Lower lobe of right lung (tissue), 2 donors: ENCODE measurements around the gene SOBP. TPM values are rescaled to one million over a fixed set of nuclear protein-coding genes. Genes with fewer than 3 reads are reported as not detected.

Experiments used
- ATAC-seq, 2 donors: fragments of 200-7000 bp; cut with Tn5 transposase; one replicate each; pipeline ENCODE4 v1.9.1; 2020 to 2022; ENCODE audit warnings: mild to moderate bottlenecking in 2 of 2, moderate library complexity in 2 of 2
- DNase-seq: peaks from one replicate; pipeline ENCODE4 v3.0.0-alpha.2; 2020
- H3K27ac ChIP-seq: fragments of 200-600 bp; one replicate; pipeline ENCODE4 v1.8.0; 2022
- H3K27me3 ChIP-seq: fragments of 200-600 bp; one replicate; pipeline ENCODE4 v1.8.0; 2022; ENCODE audit warnings: low read depth
- H3K36me3 ChIP-seq: fragments of 200-600 bp; one replicate; pipeline ENCODE4 v1.8.0; 2022; ENCODE audit warnings: mild to moderate bottlenecking
- H3K4me1 ChIP-seq: fragments of 200-600 bp; one replicate; pipeline ENCODE4 v1.8.0; 2022
- H3K4me3 ChIP-seq: fragments of 200-600 bp; one replicate; pipeline ENCODE4 v1.8.0; 2022; ENCODE audit warnings: mild to moderate bottlenecking
- H3K9me3 ChIP-seq: fragments of 200-600 bp; one replicate; pipeline ENCODE4 v1.8.0; 2022
- CTCF ChIP-seq: fragments of 200-600 bp; IDR thresholded peaks from one replicate; pipeline ENCODE4 v1.8.0; 2022; ENCODE audit warnings: antibody characterized with exemption, mild to moderate bottlenecking
- intact Hi-C: fragments of 100-400 bp; cut with DNase I; formaldehyde crosslinking; loops from one replicate; pipeline ENCODE4 v1.11.0; 2022
- total RNA-seq: library from RNA; stranded (reverse); fragmentation: NEBNext Ultra II Directional; extraction: Animal tissue kit (Norgen Biotek cat#: 25700); gene quantifications from one replicate; pipeline ENCODE4 v1.2.1, GENCODE V29; 2021
- donor health status: DM: no; HTN: yes; CAD: no; lungs with severe emphysema.

The SOBP gene
- total RNA-seq, 1 donor from 2014 or later = 6.9 TPM

DNA sequence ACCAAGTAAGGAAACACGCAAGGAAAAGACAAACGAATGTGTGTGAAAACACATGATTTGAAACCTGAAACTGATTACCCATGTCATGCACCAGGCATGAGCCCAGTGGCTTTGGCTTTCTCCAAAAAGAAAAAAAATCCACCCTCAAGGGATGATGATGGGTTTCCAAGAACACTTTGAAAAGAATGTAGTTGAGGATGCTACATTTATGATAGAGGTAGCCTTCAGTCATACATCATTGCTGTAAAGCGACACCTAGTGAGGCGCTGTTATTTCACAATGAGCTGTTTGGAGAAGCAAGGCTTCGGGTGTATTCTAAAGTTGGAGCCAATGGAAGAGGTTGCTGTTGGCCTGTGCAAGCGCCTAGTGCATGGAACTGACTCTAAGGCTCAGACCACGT lies 209.3 kb downstream of the SOBP start:
- Histone ChIP-seq H3K4me3 (no peak overlapping the region), H3K36me3 (no peaks in the 10 kb centered on the region), H3K27ac (no peak overlapping the region), H3K9me3 (no peaks in the 10 kb centered on the region), H3K27me3 (no peaks in the 10 kb centered on the region), H3K4me1 (no peaks in the 10 kb centered on the region)
- intact Hi-C loops = no loop called here
- TF ChIP-seq CTCF = no peak
- no peak for ATAC-seq
- no peak for DNase-seq

DNA sequence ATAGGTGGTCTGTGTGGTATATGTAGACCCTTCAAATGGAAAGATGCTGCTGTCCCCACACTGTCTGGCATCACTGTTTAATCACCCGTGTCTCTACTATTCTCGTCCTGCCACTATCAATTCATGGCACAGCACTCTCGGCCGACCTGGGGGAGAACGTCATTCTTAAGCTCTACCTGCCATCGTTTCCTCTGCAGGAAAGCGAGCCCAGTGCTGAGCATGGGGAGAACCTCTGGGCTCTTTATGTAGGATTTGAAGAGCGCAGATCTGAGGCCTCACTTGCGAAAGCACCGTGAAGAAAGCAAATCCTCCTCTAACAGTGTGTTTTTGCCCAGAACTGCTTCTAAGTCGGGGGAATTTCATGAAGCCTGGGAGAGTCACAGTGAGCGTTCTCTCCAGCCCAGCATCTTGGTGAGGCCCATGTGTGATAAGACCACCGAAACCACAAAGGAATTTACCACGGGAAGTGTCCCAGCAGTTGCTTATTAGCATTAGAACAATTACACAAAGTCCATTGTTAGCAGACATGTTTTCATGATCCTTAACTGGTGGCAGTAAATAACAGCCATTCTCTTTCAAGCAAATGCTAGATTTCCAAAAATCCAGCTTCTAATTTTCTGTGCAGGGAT lies 209.9 kb downstream of the SOBP start:
- no peaks in the 10 kb centered on the region for H3K9me3 ChIP-seq
- ATAC-seq (no peak), DNase-seq (no peak)
- no peak overlapping the region for H3K4me3 ChIP-seq
- no peaks in the 10 kb centered on the region for H3K36me3 ChIP-seq
- H3K4me1 ChIP-seq = no peaks in the 10 kb centered on the region
- intact Hi-C loops = no loop called here
- H3K27me3 ChIP-seq = no peaks in the 10 kb centered on the region
- H3K27ac ChIP-seq = no peak overlapping the region
- TF ChIP-seq CTCF = no peak

DNA sequence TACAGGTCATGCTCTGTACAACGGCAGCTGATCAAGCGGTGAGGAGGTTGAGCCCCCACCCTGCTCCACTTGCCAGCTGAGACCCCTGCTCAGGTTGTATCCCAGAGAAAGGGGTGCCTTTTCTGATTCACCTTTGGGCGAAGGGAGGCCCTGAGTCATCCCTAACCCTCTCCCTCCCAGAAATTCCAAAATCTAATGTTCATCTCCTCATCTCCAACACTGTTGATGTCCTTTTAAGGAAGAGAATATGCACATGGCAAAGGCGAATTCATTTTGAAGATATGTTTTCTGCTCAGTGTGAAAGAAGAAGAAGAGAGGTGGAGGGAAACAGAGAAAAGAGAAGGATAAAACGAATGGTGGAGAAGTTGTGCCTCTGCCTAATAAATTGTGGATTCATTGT lies 213.7 kb downstream of the SOBP start:
- no peak for TF ChIP-seq CTCF
- Histone ChIP-seq H3K27ac (no peak overlapping the region), H3K9me3 (no peaks in the 10 kb centered on the region), H3K4me3 (no peak overlapping the region), H3K36me3 (no peaks in the 10 kb centered on the region), H3K27me3 (no peaks in the 10 kb centered on the region), H3K4me1 (no peaks in the 10 kb centered on the region)
- intact Hi-C loops = no loop called here
- DNase-seq (no peak), ATAC-seq (no peak)

- H3K36me3 ChIP-seq = no peaks in the 10 kb centered on the region
- DNase-seq (no peak), ATAC-seq (peak; percentile 34 to 45)
- peak; percentile 84 for TF ChIP-seq CTCF
- H3K4me3 ChIP-seq = no peak overlapping the region
- H3K9me3 ChIP-seq = no peaks in the 10 kb centered on the region
- H3K4me1 ChIP-seq = no peaks in the 10 kb centered on the region
- no peaks in the 10 kb centered on the region for H3K27me3 ChIP-seq
- intact Hi-C loops = no loop called here
- no peak overlapping the region for H3K27ac ChIP-seq
Observed at GRCh38 chr6:107704347-107705013, 214.6 kb downstream of the SOBP start.

- Histone ChIP-seq H3K4me1 (no peaks in the 10 kb centered on the region), H3K27me3 (no peaks in the 10 kb centered on the region), H3K4me3 (no peak overlapping the region), H3K27ac (no peak overlapping the region), H3K9me3 (no peaks in the 10 kb centered on the region), H3K36me3 (no peaks in the 10 kb centered on the region)
- intact Hi-C loops = no loop called here
- no peak for TF ChIP-seq CTCF
- DNase-seq = no peak
- ATAC-seq = no peak
Observed at GRCh38 chr6:107706516-107707115, 216.7 kb downstream of the SOBP start.
